SKM-1 (cell line): Measurements from ENCODE around the gene SLC17A7.

ENCODE experiments used
- DNase-seq: peaks from one replicate; lab custom pipeline; 2025; ENCODE audit not compliant: unreplicated experiment; lab: John Stamatoyannopoulos, UW

Gene SLC17A7

GRCh38 chr19:49382639-49383038 lies 58.7 kb downstream of the SLC17A7 start:
- no peak for DNase-seq

- DNase-seq = no peak
Observed at GRCh38 chr19:49380391-49380790, 60.9 kb downstream of the SLC17A7 start.
